Natural killer cell (primary cell): ENCODE data around the gene LATS1. TPM values are rescaled to one million over a fixed set of nuclear protein-coding genes. Genes with fewer than 3 reads are reported as not detected.

Experiments used
- ATAC-seq, 3 donors: fragments of 150-1000 bp in 2 of 3; fragments of 200-7000 bp in 1 of 3; cut with Tn5 transposase; 1 replicate in 1 of 3; 2 replicates in 2 of 3; pipeline ENCODE4 v1.10.0; 2021; ENCODE audit warnings: mild to moderate bottlenecking in 2 of 3, moderate library complexity in 2 of 3
- DNase-seq, 2 donors: peaks; one replicate each; pipeline versions ENCODE4 v3.0.0 to v3.0.0-alpha.2; 2013 to 2021; ENCODE audit warnings: mixed read lengths in 1 of 2
- H3K27ac ChIP-seq: one replicate; pipeline ENCODE4 v1.5.1; 2013; ENCODE audit warnings: mild to moderate bottlenecking, low read length
- H3K27me3 ChIP-seq: one replicate; pipeline ENCODE4 v1.6.1; 2013; ENCODE audit warnings: low read length; ENCODE audit not compliant: control insufficient read depth, insufficient read depth
- H3K36me3 ChIP-seq: one replicate; pipeline ENCODE4 v1.6.1; 2013; ENCODE audit warnings: low read length; ENCODE audit not compliant: control insufficient read depth, insufficient read depth
- H3K4me1 ChIP-seq: one replicate; pipeline ENCODE4 v1.6.1; 2013; ENCODE audit warnings: low read length; ENCODE audit not compliant: control insufficient read depth, insufficient read depth
- H3K4me3 ChIP-seq: one replicate; pipeline ENCODE4 v1.5.1; 2013; ENCODE audit warnings: low read length
- H3K9me3 ChIP-seq: one replicate; pipeline ENCODE4 v1.6.1; 2013; ENCODE audit warnings: low read length; ENCODE audit not compliant: control insufficient read depth, insufficient read depth
- H3K27ac Mint-ChIP-seq, 2 donors: one replicate each; pipeline ENCODE4 v1.8.0; 2022; ENCODE audit warnings: mild to moderate bottlenecking in 2 of 2, mixed read lengths in 2 of 2, moderate library complexity in 1 of 2
- H3K27me3 Mint-ChIP-seq, 2 donors: one replicate each; pipeline ENCODE4 v1.8.0; 2022; ENCODE audit warnings: low read depth in 2 of 2, mixed read lengths in 2 of 2
- H3K36me3 Mint-ChIP-seq: one replicate; pipeline ENCODE4 v1.8.0; 2022; ENCODE audit warnings: mixed read lengths
- H3K4me1 Mint-ChIP-seq, 2 donors: one replicate each; pipeline ENCODE4 v1.8.0; 2022; ENCODE audit warnings: mixed read lengths in 2 of 2
- H3K4me3 Mint-ChIP-seq: one replicate; pipeline ENCODE4 v1.8.0; 2022; ENCODE audit warnings: mild to moderate bottlenecking, moderate library complexity, mixed read lengths
- H3K9me3 Mint-ChIP-seq, 2 donors: one replicate each; pipeline ENCODE4 v1.8.0; 2022; ENCODE audit warnings: mixed read lengths in 2 of 2
- WGBS: methylation state at CpG from one replicate; pipeline ENCODE4 v1.1.7; 2013; ENCODE audit warnings: missing lambda C conversion rate; ENCODE audit not compliant: insufficient coverage; 5-methylcytosine and 5-hydroxymethylcytosine counted together
- intact Hi-C: fragments of 100-400 bp; cut with micrococcal nuclease; formaldehyde crosslinking; loops from one replicate; pipeline ENCODE4 v1.14.2; 2022
- total RNA-seq, 4 donors: library from RNA; stranded (reverse); fragments of 120-200 nt in 1 of 4; gene quantifications; one replicate each; pipeline versions ENCODE4 v1.2.3 to v1.2.4, GENCODE V29; 2013 to 2022
- TF ChIP-seq, protein P1 (sequence below): fragments of 200-600 bp; IDR thresholded peaks from one replicate; pipeline ENCODE4 v1.8.0; 2022; ENCODE audit warnings: antibody characterized with exemption

LATS1 gene
- total RNA-seq, 3 donors from 2014 or later (not counting 1 experiment from before 2014, with no cell fraction given): 37.9 to 52.5 (median 49.4) TPM

DNA sequence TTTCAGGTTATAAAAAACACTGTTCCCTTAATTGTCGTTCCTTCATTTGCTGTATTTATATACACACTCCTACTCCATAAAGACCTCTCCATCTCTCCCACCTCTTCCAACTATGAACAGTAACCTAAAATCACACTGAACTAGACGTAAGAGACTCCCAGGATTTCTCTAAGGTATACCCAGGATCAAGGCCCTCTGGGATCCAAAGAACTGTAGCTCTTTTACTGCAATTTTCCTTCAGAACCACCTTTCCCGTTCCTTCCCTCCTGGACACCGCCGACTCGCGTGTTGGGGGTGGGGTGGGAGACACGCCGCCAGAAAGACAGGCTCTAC, 680 bp downstream of the LATS1 start:
- Histone ChIP-seq H3K27ac (peak overlapping the region; percentile 92), H3K9me3 (no peaks in the 10 kb centered on the region), H3K36me3 (no peaks in the 10 kb centered on the region), H3K4me1 (peaks cover 11% of the 10 kb centered on the region), H3K4me3 (peak overlapping the region; percentile 81), H3K27me3 (no peaks in the 10 kb centered on the region)
- Mint-ChIP-seq H3K9me3 (no peaks in the 10 kb centered on the region), H3K4me3 (peak overlapping the region; percentile 96), H3K27me3 (no peaks in the 10 kb centered on the region), H3K4me1 (peaks cover 25 to 29% of the 10 kb centered on the region in 2 donors), H3K36me3 (no peaks in the 10 kb centered on the region), H3K27ac (peak overlapping the region; percentile 94 to 97)
- ATAC-seq (no peak), DNase-seq (no peak)
- TF ChIP-seq, protein P1, sequence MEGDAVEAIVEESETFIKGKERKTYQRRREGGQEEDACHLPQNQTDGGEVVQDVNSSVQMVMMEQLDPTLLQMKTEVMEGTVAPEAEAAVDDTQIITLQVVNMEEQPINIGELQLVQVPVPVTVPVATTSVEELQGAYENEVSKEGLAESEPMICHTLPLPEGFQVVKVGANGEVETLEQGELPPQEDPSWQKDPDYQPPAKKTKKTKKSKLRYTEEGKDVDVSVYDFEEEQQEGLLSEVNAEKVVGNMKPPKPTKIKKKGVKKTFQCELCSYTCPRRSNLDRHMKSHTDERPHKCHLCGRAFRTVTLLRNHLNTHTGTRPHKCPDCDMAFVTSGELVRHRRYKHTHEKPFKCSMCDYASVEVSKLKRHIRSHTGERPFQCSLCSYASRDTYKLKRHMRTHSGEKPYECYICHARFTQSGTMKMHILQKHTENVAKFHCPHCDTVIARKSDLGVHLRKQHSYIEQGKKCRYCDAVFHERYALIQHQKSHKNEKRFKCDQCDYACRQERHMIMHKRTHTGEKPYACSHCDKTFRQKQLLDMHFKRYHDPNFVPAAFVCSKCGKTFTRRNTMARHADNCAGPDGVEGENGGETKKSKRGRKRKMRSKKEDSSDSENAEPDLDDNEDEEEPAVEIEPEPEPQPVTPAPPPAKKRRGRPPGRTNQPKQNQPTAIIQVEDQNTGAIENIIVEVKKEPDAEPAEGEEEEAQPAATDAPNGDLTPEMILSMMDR: no peak
- 0% methylated on average over 9 of the region's 9 CpGs for WGBS
- intact Hi-C loops: loop anchor here (5.0 kb wide), 1 partner anchor 150 kb away; the partner anchor contains the start of gene GINM1

DNA sequence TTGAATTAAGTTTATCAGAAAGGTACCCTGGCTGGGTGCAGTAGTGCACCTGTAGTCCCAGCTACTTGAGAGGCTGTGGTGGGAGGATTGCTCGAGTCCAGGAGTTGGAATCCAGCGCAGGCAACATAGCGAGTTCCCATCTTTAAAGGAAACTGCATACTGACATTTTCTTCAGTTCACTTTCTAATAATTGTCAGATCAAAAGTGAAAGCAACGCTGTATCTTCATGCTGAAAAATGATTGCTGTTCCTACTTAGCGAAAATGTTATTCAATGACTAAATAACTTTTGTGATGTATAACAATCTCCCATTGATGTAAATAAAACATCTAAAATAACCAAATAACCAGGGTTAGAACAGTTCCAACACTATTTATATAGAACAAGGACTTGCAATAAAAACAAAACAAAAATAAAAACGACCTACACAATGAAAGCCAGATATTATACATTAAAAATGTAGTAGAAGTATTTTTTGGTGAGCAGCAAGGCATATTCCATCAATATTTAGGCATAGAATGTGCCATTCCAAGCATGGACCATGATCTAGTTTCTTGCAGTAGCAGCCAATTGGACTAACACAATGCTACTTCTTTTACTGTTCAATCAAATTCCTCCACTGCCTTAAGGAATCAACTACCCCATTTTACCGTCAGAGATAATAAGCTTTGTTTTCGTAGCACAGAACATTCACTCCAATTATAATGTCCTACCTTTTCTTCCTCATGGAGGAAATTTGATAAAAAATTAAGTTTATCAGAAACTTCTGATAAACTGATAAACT, 1.5 kb downstream of the LATS1 start:
- intact Hi-C loops: loop anchor here (5.0 kb wide), 1 partner anchor 149 kb away; the partner anchor contains the start of gene GINM1
- Mint-ChIP-seq H3K9me3 (no peaks in the 10 kb centered on the region), H3K36me3 (no peaks in the 10 kb centered on the region), H3K27me3 (no peaks in the 10 kb centered on the region), H3K4me1 (peaks cover 31 to 35% of the 10 kb centered on the region in 2 donors), H3K4me3 (peak overlapping the region; percentile 96), H3K27ac (peak overlapping the region; percentile 94 to 97)
- Histone ChIP-seq H3K36me3 (no peaks in the 10 kb centered on the region), H3K27ac (peak overlapping the region; percentile 47), H3K4me3 (peak overlapping the region; percentile 81), H3K4me1 (peaks cover 11% of the 10 kb centered on the region), H3K9me3 (no peaks in the 10 kb centered on the region), H3K27me3 (no peaks in the 10 kb centered on the region)
- TF ChIP-seq, protein P1: no peak
- no peak for ATAC-seq
- 4% methylated on average over 6 of the region's 8 CpGs for WGBS
- DNase-seq: peak in 1 of 2 donors; percentile 25

DNA sequence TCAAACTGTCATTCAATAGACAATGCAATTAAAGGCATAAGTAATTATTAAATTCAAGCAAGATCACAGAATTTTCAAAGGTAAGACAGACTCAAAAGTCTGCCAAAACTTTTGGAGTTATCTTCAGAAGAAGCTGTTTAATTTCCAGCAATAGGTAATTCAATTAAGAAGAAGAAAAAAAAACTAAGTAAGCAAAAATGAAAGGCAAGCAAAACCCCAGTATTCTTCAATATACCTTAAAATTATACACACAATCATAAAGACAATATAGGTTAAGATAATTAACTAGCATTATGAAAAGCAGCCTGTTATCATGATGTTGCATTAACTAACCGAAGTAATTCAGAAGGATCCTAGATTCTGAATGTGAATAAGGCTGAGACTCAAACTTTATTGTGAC, 3.5 kb downstream of the LATS1 start:
- no peak for ATAC-seq
- no CpG with 5 or more reads among the region's 1 CpG for WGBS
- Histone ChIP-seq H3K36me3 (no peaks in the 10 kb centered on the region), H3K9me3 (no peaks in the 10 kb centered on the region), H3K27me3 (no peaks in the 10 kb centered on the region), H3K4me1 (peaks cover 11% of the 10 kb centered on the region), H3K27ac (no peak overlapping the region), H3K4me3 (no peak overlapping the region)
- peaks cover 46 to 51% of the 10 kb centered on the region in 2 donors for H3K4me1 Mint-ChIP-seq
- no peak overlapping the region for H3K27ac Mint-ChIP-seq
- H3K4me3 Mint-ChIP-seq: no peak overlapping the region
- no peak for DNase-seq
- no peaks in the 10 kb centered on the region for H3K27me3 Mint-ChIP-seq
- H3K36me3 Mint-ChIP-seq: no peaks in the 10 kb centered on the region
- intact Hi-C loops: no loop called here
- TF ChIP-seq, protein P1: no peak
- no peaks in the 10 kb centered on the region for H3K9me3 Mint-ChIP-seq
